Stimulated activated CD8-positive, alpha-beta memory T cell treated with anti-CD3 and anti-CD28 coated beads, Interleukin-7, amount 100 ng/mL, for 48 hours (primary cell): ENCODE measurements around the gene FAM3C.
"Not testable (repeated sequence)": the region's sequence is repeated elsewhere in the genome, so short reads cannot be mapped to it uniquely, and the experiment has no call there.

Experiments
- DNase-seq, 2 donors: peaks; one replicate each; pipeline ENCODE4 v3.0.0-alpha.2; 2020; ENCODE audit warnings: low read depth in 1 of 2; ENCODE audit errors: extremely low read depth in 1 of 2

Gene FAM3C

GRCh38 chr7:121395961-121396757, at the start of gene FAM3C:
Gene FAM3C (minus strand): TSS chr7:121396308. CDS start chr7:121382969, 13,339 bp downstream.
- DNase-seq: peak; percentile 79

GRCh38 chr7:121442845-121443244, 46.7 kb upstream of the FAM3C start:
- no peak for DNase-seq

DNA sequence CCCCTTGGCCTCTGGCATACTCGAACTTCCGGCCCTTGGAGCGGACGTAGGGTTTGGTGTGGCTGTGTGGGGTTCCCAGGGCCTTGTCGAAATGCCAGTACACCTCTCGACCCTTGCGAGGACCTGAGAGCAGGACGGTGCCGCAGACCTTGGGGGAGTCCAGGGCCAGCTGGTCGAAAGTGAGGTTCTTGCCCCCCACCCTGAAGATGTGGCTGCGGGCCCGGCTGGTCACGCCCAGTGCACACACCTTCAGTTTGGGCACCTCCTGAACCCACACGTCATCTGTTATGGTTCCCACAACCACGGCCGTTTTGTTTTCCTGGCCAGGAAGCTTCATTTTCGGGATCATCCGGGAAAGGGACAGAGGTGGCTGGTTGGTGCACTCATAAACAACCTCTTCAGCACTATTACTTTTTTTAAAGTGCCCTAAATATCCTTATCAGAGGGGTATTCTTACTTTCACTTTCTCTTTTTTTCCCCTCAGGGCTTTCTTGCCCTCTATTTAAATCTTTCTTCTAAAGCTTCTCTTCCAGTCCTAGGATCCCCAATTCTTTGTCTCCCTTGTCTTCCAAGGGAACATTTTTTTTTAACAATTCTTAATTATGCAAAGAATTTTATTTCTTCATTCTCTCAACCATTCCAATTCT, 44.9 kb upstream of the FAM3C start:
- DNase-seq: no peak

- peak; percentile 36 to 63 for DNase-seq
Observed at GRCh38 chr7:121438043-121438955, 42.2 kb upstream of the FAM3C start.

GRCh38 chr7:121437470-121437869, 41.4 kb upstream of the FAM3C start:
- DNase-seq: no peak

DNA sequence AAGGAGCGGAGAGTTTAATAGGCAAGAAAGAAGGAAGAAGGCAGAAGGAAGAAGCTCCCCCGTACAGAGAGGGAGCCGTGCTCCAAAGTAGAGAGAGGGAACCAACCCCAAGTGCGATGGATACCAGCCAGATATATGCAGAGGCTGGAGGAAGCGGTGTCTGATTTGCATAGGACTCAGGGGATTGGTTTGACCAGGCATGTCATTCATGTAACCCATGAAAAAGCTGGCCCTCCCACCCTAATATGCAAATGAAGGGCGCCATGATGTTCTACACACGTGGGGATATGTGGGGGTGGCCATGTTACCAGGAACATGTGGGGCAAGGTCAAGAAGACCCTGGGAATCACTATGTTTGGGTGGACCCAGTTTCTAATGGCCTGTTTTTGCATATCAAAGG, 40.6 kb upstream of the FAM3C start:
- no peak for DNase-seq

DNA sequence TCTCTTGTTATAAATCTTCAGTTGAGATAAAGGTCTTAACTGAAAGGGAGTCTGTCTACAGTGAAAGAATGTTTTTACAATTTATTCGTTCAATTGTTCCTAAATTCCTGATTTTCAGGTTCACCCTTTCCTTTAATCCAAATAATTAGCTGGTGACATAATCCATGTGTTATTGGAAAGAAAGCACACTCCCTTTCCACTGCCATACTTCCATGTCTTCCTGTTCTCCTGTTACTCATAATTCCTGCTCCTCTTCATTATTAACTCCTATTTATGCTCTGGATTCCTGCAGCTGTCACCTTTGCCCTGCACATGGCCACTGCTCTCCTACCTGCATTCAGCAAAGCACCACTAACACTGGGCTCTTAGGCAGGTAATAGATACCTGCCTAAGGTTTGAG, 40.0 kb upstream of the FAM3C start:
- no peak for DNase-seq

DNA sequence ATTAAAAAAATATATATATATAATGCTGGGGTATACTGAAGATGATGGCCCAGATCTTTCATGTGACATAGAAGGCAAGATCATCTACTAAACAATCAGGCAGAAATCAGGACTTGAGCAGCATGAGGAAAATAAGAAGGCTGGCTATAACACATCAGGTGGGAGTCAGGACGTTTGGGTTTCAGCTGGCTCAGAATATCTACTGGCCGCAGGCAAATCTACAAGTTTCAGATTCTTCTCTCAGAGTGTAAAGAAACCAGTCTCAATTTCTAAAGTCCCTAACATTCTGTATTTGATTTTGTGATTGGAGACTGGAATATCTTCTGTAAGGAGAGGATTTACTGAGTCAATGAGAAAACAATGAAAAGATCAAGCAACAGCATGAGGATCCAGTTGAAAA, 37.7 kb upstream of the FAM3C start:
- no peak for DNase-seq

GRCh38 chr7:121432486-121432885, 36.4 kb upstream of the FAM3C start:
- not testable (repeated sequence) for DNase-seq

DNA sequence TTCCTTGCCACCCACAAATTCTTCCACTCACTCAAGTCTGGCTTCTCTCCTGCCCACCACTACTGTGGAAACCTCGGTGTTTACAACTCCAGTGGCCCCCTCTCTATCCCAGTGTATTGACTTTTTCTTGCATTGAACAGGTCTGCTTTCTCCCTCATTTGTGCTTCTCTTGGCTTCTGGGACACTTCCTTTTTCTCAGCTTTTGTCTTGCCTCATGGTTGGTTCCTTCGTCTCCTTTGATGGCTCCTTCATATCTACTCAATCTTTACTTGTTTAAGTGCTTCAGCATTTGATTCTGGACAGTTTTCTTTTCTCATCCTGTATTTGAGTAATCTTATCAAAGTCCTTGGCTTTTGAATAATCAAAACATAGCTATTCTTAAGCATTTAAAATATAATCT, 35.9 kb upstream of the FAM3C start:
- no peak for DNase-seq

- no peak for DNase-seq
Observed at GRCh38 chr7:121431389-121431995, 35.4 kb upstream of the FAM3C start.

DNA sequence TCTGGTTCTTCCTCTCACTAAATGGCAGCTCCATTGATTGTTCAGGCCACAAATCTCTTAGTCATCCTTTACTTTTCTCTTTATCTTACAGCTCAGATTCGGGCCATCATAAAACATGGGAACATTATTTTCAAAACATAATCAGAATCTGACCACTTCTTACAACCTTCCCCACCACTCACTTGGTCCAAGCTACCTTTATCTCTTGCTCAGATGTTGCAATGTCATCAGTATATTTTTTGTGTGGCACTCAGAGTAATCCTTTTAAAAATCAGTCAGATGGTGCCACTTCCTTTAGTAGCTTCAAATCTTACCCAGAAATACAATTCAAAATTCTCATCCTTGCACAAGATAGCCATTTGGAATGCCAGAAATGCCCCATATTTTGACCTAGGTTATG, 34.5 kb upstream of the FAM3C start:
- DNase-seq: no peak

DNA sequence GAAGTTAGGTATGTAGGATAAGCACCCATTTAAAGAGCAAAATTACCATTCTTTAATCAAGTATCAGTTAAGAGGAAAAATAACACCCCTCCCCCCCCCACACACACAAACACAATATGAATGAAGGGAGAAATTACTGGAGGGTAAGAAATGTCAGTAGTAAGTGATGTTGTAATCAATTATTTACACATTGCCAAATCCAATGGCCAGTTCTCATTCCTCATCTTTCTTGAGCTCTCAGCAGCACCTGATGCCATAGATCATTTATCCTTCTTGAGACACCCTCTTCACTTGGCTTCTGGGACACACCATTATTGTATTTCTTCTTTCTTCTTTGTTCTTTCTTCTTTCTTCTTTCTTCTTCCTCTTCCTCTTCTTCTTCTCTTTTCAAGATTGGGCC, 33.7 kb upstream of the FAM3C start:
- DNase-seq: no peak

DNA sequence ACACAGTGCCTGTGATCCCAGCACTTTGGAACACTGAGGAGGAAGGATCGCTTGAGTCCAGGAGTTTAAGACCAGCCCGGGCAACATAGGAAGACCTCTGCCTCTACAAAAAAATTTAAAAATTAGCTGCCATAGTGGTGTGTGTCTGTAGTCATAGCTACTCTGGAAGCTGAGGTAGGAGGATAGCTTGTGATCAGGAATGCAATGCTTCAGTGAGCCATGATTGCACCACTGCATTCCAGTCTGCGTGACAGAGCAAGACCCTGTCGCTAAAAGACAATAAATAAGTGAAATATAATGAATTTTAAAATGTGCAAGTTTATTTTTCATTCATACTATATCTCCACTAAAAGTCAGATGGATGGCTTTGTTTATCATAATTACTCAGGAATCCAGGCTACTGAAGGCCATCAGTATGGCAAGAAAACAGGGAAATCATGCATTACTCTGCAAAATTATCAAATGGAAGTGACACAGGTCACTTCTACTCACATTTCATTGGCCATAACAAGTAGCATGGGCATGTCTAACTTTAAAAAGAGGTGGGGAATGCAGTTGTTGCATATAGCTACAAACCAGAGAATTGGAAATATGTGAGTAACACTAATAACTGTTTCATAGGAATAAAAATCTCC, 32.9 kb upstream of the FAM3C start:
- DNase-seq: no peak

DNA sequence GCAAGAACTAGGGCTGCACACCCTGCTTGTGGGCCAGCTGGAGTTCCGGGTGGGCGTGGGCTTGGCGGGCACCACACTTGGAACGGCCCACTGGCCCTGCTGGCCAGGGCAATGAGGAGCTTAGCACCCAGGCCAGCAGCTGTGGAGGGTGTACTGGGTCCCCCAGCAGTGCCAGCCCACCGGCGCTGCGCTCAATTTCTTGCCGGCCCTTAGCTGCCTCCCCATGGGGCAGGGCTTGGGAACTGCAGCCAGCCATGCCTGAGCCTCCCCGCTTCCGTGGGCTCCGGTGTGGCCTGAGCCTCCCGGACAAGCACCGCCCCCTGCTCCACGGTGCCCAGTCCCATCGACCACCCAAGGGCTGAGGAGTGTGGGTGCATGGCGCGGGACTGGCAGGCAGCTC, 25.6 kb upstream of the FAM3C start:
- not testable (repeated sequence) for DNase-seq

GRCh38 chr7:121420976-121421375, 24.9 kb upstream of the FAM3C start:
- no peak for DNase-seq

- DNase-seq: no peak
Observed at GRCh38 chr7:121419201-121420148, 23.4 kb upstream of the FAM3C start.

GRCh38 chr7:121416533-121416932, 20.4 kb upstream of the FAM3C start:
- DNase-seq: no peak

- DNase-seq: no peak
Observed at GRCh38 chr7:121414436-121414835, 18.3 kb upstream of the FAM3C start.
